DOHH2 (cell line): ENCODE measurements around the gene IZUMO4.

Experiments used
- H3F3A ChIP-seq: fragments of 200-600 bp; sonication (generic), shearing (Covaris generic); 2 replicates; pipeline ENCODE4 v1.6.0; 2016; ENCODE audit warnings: antibody characterized with exemption, mild to moderate bottlenecking; ENCODE audit not compliant: control insufficient read depth, insufficient read depth
- H3K27ac ChIP-seq: fragments of 200-600 bp; sonication (generic); 2 replicates; pipeline ENCODE4 v1.5.1; 2014; ENCODE audit warnings: low read depth, mild to moderate bottlenecking, low read length, moderate library complexity
- H3K27me3 ChIP-seq: fragments of 200-600 bp; sonication (generic); 2 replicates; pipeline ENCODE4 v1.6.1; 2014; ENCODE audit warnings: mild to moderate bottlenecking, low read length, mixed read lengths; ENCODE audit not compliant: control insufficient read depth
- H3K36me3 ChIP-seq: fragments of 200-600 bp; sonication (generic); 2 replicates; pipeline ENCODE4 v1.6.1; 2014; ENCODE audit warnings: mild to moderate bottlenecking, low read length, moderate library complexity, mixed read lengths; ENCODE audit not compliant: control insufficient read depth
- H3K4me1 ChIP-seq: fragments of 200-600 bp; sonication (generic); 2 replicates; pipeline ENCODE4 v1.6.1; 2014; ENCODE audit warnings: mild to moderate bottlenecking, low read length, mixed read lengths; ENCODE audit not compliant: control insufficient read depth
- H3K4me2 ChIP-seq: fragments of 200-600 bp; sonication (generic); 2 replicates; pipeline ENCODE4 v1.6.0; 2014; ENCODE audit warnings: mild to moderate bottlenecking, low read length, moderate library complexity
- H3K4me3 ChIP-seq: fragments of 200-600 bp; sonication (generic); 2 replicates; pipeline ENCODE4 v1.5.1; 2014; ENCODE audit warnings: mild to moderate bottlenecking, low read length, mixed read lengths
- H3K79me2 ChIP-seq: fragments of 200-600 bp; sonication (generic); 2 replicates; pipeline ENCODE4 v1.6.1; 2014; ENCODE audit warnings: mild to moderate bottlenecking, low read length, mixed read lengths; ENCODE audit not compliant: control insufficient read depth
- H3K9me2 ChIP-seq: fragments of 200-600 bp; sonication (generic); replicated peaks from 2 replicates; pipeline ENCODE4 v1.6.1; 2014; ENCODE audit warnings: mild to moderate bottlenecking, low read length, mixed read lengths; ENCODE audit not compliant: control insufficient read depth
- H3K9me3 ChIP-seq: fragments of 200-600 bp; sonication (generic); 2 replicates; pipeline ENCODE4 v1.6.1; 2014; ENCODE audit warnings: antibody characterized with exemption, low read length, mixed read lengths; ENCODE audit not compliant: control insufficient read depth, insufficient read depth
- H4K20me1 ChIP-seq: fragments of 200-600 bp; sonication (generic); 2 replicates; pipeline ENCODE4 v1.6.0; 2014; ENCODE audit warnings: low read depth, mild to moderate bottlenecking, antibody characterized with exemption, low read length, moderate library complexity; ENCODE audit not compliant: control insufficient read depth, insufficient read depth
- CTCF ChIP-seq: fragments of 200-600 bp; sonication (generic); IDR thresholded peaks from one replicate; pipeline ENCODE4 v1.5.1; 2014; ENCODE audit warnings: antibody characterized with exemption, mild to moderate bottlenecking, low read depth, low read length; ENCODE audit not compliant: poor library complexity, severe bottlenecking
- EZH2phosphoT487 ChIP-seq: fragments of 200-600 bp; sonication (generic); IDR thresholded peaks from 2 replicates; pipeline ENCODE4 v1.6.1; 2017; ENCODE audit warnings: borderline replicate concordance, mild to moderate bottlenecking, antibody characterized with exemption, low read length, moderate library complexity, mixed read lengths

IZUMO4 gene

GRCh38 chr19:2120821-2121220, 24.1 kb downstream of the IZUMO4 start:
- Histone ChIP-seq H3K4me1 (no peaks in the 10 kb centered on the region), H3K4me2 (no peak overlapping the region), H3K27ac (no peak overlapping the region), H3F3A (no peaks in the 10 kb centered on the region), H3K79me2 (no peaks in the 10 kb centered on the region), H3K36me3 (peaks cover 76% of the 10 kb centered on the region), H3K4me3 (no peak overlapping the region), H4K20me1 (no peaks in the 10 kb centered on the region), H3K27me3 (no peaks in the 10 kb centered on the region), H3K9me2 (no peaks in the 10 kb centered on the region), H3K9me3 (no peaks in the 10 kb centered on the region)
- TF ChIP-seq CTCF: no peak
- no peak for TF ChIP-seq EZH2phosphoT487

- Histone ChIP-seq H3K4me1 (no peaks in the 10 kb centered on the region), H3K27me3 (no peaks in the 10 kb centered on the region), H3K9me2 (no peaks in the 10 kb centered on the region), H4K20me1 (no peaks in the 10 kb centered on the region), H3F3A (no peaks in the 10 kb centered on the region), H3K4me3 (no peak overlapping the region), H3K4me2 (no peak overlapping the region), H3K27ac (no peak overlapping the region), H3K9me3 (no peaks in the 10 kb centered on the region), H3K36me3 (peaks cover 71% of the 10 kb centered on the region), H3K79me2 (no peaks in the 10 kb centered on the region)
- TF ChIP-seq EZH2phosphoT487 (no peak), CTCF (no peak)
Observed at GRCh38 chr19:2121416-2122051, 24.8 kb downstream of the IZUMO4 start.

- Histone ChIP-seq H4K20me1 (no peaks in the 10 kb centered on the region), H3K9me3 (no peaks in the 10 kb centered on the region), H3K27ac (no peak overlapping the region), H3K27me3 (no peaks in the 10 kb centered on the region), H3K36me3 (peaks cover 67% of the 10 kb centered on the region), H3K4me3 (no peak overlapping the region), H3K9me2 (no peaks in the 10 kb centered on the region), H3K4me2 (no peak overlapping the region), H3K79me2 (no peaks in the 10 kb centered on the region), H3F3A (no peaks in the 10 kb centered on the region), H3K4me1 (no peaks in the 10 kb centered on the region)
- TF ChIP-seq CTCF (no peak), EZH2phosphoT487 (no peak)
Observed at GRCh38 chr19:2122251-2122650, 25.5 kb downstream of the IZUMO4 start.
